Measurements from ENCODE around the gene TLE1. TPM values are rescaled to one million over a fixed set of nuclear protein-coding genes. Genes with fewer than 3 reads are reported as not detected.
A peak's percentile ranks its signal among the peaks of the same experiment; 100 is the strongest.

Gene TLE1
- total and polyA plus RNA-seq, 2 experiments from 2014 or later, result 2.1 to 3.4 TPM

DNA sequence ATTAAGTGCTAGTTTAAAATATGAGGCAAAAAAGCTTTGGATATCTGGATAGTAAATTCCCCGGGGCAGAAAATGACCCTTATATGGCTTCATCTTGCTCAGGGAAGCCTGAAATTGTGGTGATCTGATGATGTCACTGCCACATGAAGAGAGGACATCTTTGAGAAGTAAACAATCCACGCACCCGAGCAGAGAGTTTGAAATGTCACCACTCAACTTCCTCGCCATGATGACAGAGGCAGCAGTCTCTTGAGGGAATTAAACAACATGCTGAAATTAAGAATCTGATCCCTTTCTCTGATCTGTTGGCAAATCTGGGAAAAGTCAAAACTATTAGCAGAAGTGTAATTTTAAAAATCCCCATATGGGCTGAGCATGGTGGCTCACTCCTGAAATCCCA, 110.0 kb downstream of the TLE1 start:
- no peaks in the 10 kb centered on the region for H3K4me1 ChIP-seq (ENCODE audit: low read depth)
- no peak overlapping the region for H3K4me3 ChIP-seq
- TF ChIP-seq, protein P1, sequence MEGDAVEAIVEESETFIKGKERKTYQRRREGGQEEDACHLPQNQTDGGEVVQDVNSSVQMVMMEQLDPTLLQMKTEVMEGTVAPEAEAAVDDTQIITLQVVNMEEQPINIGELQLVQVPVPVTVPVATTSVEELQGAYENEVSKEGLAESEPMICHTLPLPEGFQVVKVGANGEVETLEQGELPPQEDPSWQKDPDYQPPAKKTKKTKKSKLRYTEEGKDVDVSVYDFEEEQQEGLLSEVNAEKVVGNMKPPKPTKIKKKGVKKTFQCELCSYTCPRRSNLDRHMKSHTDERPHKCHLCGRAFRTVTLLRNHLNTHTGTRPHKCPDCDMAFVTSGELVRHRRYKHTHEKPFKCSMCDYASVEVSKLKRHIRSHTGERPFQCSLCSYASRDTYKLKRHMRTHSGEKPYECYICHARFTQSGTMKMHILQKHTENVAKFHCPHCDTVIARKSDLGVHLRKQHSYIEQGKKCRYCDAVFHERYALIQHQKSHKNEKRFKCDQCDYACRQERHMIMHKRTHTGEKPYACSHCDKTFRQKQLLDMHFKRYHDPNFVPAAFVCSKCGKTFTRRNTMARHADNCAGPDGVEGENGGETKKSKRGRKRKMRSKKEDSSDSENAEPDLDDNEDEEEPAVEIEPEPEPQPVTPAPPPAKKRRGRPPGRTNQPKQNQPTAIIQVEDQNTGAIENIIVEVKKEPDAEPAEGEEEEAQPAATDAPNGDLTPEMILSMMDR (IDR thresholded peaks at IDR 0.05; ENCODE audit: low read depth, low read length), result no peak
- no peak for DNase-seq (ENCODE audit: low read depth in 1 of 2, low spot score in 1 of 2)
- no peaks in the 10 kb centered on the region for H3K9me3 ChIP-seq (ENCODE audit: low read depth)
- no peak overlapping the region for H3K27ac ChIP-seq
- peaks cover 73% of the 10 kb centered on the region for H3K27me3 ChIP-seq
- H3K36me3 ChIP-seq, result no peaks in the 10 kb centered on the region

- Histone ChIP-seq H3K27ac (no peak overlapping the region), H3K9me3 (ENCODE audit: low read depth) (no peaks in the 10 kb centered on the region), H3K27me3 (peaks cover 74% of the 10 kb centered on the region), H3K4me1 (ENCODE audit: low read depth) (no peaks in the 10 kb centered on the region), H3K4me3 (no peak overlapping the region), H3K36me3 (no peaks in the 10 kb centered on the region)
- no peak for DNase-seq (ENCODE audit: low read depth in 1 of 2, low spot score in 1 of 2)
- TF ChIP-seq, protein P1 (IDR thresholded peaks at IDR 0.05; ENCODE audit: low read depth, low read length), result no peak
These were observed 110.7 kb downstream of the TLE1 start for GRCh38 chr9:81578606-81579005.

GRCh38 chr9:81575956-81576355, 113.4 kb downstream of the TLE1 start:
- TF ChIP-seq, protein P1 (IDR thresholded peaks at IDR 0.05; ENCODE audit: low read depth, low read length), result no peak
- peak in 1 of 2 donors; percentile 27 for DNase-seq (ENCODE audit: low read depth in 1 of 2, low spot score in 1 of 2)
- peaks cover 83% of the 10 kb centered on the region for H3K27me3 ChIP-seq

DNA sequence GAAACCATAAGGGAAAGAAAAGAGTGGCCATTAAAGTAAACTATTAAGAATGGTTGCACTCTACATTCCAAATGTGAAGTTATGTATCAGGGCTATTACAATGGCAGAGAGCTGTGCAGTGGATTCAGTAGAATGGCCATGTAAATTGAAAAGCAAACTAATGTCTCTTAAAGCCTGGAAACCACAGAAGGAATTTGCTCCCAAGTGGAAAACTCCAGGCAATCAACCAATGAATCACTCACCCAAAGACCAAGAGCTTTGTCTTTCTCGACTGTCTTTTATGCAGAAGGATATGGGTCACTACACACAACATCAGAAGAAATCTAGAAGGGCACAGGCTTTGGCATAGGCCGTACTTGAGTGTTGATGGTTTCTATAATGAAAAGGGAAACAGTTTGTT, 114.9 kb downstream of the TLE1 start:
- Histone ChIP-seq H3K9me3 (ENCODE audit: low read depth) (no peaks in the 10 kb centered on the region), H3K27ac (no peak overlapping the region), H3K4me3 (no peak overlapping the region), H3K27me3 (peaks cover 97% of the 10 kb centered on the region), H3K36me3 (no peaks in the 10 kb centered on the region), H3K4me1 (ENCODE audit: low read depth) (no peaks in the 10 kb centered on the region)
- DNase-seq (ENCODE audit: low read depth in 1 of 2, low spot score in 1 of 2), result peak in 1 of 2 donors; percentile 31
- TF ChIP-seq, protein P1 (IDR thresholded peaks at IDR 0.05; ENCODE audit: low read depth, low read length), result no peak

More at GRCh38 chr9:81575956-81576355, 113.4 kb downstream of the TLE1 start:
- H3K4me1 ChIP-seq (ENCODE audit: low read depth), result no peaks in the 10 kb centered on the region
- no peaks in the 10 kb centered on the region for H3K9me3 ChIP-seq (ENCODE audit: low read depth)
- no peak overlapping the region for H3K27ac ChIP-seq
- no peak overlapping the region for H3K4me3 ChIP-seq
- H3K36me3 ChIP-seq, result no peaks in the 10 kb centered on the region

DNA sequence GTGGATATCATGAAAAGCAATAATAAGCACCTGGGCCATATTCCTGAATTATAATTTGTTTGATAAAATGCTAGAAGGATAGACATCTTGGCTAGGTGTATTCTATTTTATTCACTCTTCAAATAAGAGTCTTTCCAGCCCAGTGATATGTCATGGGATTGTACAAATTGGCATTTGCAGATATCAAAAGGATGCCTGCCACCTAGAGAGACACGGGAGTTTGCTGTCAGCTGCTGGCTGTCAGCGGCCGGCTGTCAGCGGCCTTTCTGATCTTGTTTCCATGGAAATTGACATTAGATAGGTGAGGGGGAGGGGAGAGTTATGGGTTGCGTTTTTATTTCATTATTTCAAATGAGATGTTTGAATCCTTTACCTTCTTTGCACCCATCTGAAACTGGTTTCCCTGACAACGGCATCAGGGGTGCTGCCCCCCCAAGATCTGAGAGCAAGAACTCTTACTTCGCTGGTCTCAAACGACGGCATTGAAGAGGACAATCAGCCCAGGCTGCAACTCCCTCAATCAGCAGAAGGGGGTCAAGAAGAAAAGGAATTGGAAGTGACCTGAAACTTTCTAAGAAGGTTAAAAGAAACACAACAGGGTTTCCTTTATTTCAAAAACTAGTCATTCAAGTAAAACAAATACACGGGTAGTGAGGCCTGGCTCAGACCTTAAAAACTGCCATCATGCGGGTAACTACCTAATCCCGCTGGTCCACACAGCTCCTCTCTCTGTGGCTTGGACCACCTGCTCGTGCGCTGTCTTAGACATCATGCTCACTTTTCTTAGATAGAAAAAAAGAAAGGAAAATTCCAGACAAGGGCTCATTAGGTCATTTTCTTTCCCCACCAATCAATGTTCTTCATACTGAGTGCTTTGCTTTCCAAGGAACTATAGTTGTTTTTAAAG, 115.7 kb downstream of the TLE1 start:
- TF ChIP-seq, protein P1 (IDR thresholded peaks at IDR 0.05; ENCODE audit: low read depth, low read length), result no peak
- DNase-seq (ENCODE audit: low read depth in 1 of 2, low spot score in 1 of 2), result no peak

More for the DNA sequence above, 115.7 kb downstream of the TLE1 start:
- Histone ChIP-seq H3K4me1 (ENCODE audit: low read depth) (no peaks in the 10 kb centered on the region), H3K36me3 (no peaks in the 10 kb centered on the region), H3K27me3 (peaks cover 97% of the 10 kb centered on the region), H3K4me3 (no peak overlapping the region), H3K9me3 (ENCODE audit: low read depth) (no peaks in the 10 kb centered on the region), H3K27ac (no peak overlapping the region)
